ENCODE results near the gene COQ7.

Gene COQ7

DNA sequence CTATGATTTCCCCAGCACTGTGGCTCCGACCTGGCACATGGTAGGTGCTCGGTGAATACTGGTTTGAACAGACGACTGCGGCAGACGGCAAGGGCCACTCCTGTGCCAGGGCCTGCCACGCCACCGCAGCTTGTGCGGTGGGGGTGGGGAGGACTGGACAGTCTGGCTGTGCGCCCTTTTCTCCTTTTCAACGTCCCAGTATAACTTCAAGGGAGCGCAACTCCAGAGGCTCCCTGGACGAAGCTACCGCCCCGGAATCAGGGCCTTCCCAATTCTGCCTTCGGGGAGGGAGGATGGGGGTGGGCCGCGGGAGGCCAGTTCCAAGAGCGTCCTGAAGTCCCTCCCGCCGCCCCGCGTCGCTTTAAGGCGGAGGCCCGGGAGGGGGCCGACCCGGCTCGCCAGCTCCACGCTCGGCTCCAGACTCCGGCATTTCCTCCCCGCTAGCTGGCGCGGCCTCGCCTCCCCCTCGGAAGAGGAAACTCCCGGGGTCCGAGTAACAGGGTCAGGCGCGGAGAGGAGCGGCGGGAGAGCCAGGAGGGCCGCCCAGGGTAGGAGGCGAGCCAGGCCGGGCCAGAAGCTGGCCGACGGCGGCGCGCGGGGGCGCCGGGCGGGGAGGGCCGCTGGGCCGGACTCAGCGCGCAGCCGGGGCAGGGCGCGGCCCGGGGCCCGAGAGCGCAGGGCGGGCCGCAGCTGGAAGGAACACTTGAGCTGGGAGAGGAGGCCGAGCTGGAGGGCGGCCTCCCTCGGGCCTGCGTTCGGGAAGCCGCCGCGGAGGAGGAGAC, 46.4 kb downstream of the COQ7 start, which contains the start of gene ITPRIPL2:
Gene ITPRIPL2, plus strand, starts transcription at position 388 of the 782 bp plus-strand sequence. CDS start 498 bp downstream, outside the sequence.
- DNase-seq = no peak

DNA sequence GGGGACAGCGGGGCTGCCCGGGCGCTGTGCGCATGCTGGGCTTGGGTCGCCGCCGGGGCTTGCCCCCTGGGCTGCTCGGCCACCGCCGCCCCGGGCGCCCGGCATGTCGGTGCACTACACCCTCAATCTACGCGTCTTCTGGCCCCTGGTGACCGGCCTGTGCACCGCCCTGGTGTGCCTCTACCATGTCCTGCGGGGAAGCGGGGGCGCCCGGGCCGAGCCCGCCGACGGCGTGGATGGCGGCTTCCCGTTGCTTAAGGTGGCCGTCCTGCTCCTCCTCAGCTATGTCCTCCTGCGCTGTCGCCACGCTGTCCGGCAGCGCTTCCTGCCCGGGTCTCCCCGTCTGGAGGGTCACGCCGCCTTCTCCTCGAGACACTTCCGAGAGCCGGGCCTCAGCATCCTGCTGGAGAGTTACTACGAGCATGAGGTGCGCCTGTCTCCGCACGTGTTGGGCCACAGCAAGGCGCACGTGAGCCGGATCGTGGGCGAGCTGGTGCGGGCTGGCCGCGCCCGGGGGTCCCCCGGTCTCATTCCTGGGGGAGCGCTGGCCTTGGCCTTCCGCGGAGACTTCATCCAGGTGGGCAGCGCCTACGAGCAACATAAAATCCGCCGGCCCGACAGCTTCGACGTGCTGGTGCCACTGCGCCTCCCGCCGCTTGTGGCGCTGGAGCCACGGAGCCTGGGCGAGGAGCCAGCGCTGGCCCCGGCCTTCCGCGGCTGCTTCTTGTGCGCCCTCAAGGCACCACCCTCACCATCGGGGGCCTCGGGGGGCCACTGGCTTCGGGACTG, 47.1 kb downstream of the COQ7 start:
- no peak for DNase-seq

DNA sequence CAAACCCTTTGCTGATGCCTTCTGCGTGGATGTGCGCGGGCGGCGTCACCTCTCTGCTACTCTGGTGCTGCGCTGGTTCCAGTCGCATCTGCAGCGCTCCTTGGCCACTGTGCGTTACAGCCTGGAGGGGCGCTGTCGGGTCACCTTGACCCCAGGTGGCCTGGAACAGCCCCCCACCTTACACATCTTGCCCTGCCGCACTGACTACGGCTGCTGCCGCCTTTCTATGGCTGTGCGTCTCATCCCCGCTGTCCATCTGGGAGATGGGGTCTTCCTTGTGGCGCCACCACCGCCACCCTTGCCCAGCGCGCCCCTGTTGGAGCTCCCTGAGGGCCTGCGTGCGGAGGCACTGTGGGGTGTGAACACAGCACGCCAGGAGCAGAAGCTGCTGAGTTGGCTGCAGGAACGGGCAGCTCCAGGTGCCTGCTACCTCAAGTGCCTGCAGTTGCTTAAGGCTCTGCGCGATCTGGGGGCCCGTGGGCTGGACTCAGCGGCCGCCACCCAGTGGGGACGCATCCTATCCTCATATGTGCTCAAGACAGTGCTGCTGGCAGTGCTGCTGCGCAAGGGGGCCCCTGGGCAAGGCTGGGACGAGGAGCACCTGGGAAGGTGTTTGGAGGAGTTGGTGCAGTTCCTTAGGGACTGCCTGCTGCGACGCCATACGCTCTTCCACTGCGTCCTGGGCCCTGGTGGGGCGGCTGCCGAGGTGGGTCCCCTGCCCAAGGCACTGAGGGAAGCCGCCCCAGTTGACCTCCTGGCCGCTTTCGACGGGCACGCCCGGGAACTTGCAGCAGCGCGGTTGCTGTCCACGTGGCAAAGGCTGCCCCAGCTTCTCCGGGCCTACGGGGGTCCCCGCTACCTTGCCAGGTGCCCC, 48.0 kb downstream of the COQ7 start:
- no peak for DNase-seq

DNA sequence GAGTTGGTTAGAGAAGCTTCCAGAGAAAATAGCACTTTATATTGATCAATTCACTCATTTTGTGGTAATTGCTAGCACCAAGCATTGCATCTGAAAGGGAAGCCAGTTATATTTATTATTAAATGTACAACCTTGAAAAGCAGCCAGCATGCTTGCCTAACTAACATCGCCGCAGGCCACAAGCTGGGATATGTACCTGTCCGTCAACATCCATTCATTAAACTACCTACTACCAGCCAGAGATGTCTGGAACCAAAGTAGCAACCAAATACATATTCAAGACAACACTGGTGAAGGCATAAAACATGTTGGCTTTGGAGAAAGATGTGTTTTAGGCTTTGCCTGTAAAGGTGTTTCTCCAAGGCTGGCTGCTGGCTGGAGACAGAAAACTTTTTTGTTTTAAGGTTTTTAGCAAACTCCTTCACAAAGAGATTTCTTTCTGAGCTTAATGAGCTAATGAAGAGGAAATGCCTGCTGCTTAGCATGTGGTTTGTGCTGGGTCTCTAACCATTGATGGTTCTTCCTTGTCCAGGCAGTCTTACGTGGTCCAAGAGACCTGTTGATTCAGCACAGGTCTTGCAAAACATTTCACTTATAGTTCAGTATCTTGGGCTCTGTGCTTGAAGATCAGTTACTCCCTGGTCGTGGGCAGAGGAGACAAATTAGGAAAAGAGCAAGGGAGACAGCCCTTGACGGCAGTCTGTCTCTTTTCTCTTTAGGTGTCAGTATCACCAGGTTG, 49.5 kb downstream of the COQ7 start:
- DNase-seq = no peak

DNA sequence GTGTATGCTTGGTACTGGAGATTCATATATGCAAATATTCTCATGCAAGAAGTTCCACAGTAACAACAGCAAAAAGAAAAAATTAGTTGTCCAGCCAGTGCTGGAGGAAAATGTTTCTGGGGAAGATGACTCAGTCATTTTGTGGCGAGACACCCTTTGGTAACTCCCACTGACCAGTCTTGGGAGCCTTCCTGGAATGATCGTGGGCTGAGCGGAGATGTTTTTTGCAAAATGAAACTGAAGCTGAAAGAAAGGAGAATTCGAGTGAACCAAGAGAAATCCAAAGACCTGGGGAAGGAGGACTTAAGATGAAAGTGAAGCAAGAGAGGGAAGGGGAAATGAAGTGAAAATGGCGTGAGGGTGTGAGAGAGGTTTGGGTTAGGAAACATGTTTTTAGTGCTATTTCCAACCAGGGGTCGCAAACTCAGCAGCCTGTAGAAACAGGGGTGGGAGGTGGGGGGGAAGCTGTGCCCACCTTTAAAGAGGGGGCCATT, 51.6 kb downstream of the COQ7 start:
- DNase-seq = no peak

DNA sequence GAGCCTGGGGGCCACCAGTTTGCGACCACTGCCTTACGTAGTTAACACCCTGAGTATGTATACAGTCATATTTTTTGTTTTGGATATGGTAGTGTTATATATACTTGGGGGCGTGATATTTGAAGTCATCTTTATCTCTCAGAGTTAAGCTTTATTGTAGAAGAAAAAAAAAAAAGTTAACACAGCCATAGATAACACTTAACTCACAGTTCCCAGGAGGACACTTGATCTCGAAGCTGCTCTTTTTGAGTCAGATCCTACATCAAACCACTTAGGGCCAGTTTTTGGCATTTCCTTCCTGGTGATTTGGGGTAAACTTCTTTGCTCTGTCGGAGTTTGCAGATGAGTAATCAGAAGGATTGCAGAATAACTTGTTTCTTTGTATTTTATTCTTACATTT, 52.1 kb downstream of the COQ7 start:
- no peak for DNase-seq

DNA sequence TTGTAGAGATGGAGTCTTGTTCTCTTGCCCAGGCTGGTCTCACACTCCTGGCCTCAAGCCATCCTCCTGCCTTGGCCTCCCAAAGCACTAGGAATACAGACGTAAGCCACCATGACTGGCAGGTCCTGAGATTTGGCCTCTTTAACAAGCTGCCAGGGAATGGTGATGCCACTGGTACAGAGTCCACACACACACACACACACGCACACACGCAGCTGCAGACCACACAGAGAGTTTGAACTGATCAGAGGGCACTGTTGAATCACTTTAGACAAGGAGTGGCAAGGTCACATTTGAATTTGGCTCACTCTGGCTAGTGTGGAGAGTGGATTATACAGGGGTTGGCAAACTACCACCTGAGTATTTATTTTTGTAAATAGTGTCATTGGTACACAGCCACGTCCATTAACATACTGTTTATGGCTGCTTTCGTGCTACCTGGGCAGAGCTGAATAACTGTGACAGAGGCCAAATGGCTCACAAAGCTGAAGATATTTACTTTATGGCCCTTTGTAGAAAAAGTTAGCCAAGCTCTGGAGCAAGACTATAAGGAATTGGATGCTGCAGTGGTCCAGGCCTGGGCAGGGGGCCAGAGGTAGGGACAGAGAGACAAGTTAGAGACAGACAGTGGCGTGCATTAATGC, 56.2 kb downstream of the COQ7 start:
- no peak for DNase-seq

DNA sequence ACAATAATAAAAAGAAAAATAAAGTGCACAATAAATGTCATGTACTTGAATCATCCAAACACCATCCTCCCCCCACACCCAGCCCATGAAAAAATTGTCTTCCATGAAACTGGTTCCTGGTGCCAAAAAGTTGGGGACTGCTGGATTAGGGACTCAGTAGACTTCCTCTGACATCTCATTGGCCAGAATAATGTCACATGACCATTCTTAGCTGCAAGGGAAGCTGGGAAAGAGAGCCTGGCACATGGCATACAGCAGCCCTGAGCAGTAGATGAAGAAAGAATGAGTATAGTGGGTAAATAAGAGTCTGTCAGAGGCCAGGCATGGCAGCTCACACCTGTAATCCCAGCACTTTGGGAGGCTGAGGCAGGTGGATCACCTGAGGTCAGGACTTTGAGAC, 58.9 kb downstream of the COQ7 start:
- no peak for DNase-seq

DNA sequence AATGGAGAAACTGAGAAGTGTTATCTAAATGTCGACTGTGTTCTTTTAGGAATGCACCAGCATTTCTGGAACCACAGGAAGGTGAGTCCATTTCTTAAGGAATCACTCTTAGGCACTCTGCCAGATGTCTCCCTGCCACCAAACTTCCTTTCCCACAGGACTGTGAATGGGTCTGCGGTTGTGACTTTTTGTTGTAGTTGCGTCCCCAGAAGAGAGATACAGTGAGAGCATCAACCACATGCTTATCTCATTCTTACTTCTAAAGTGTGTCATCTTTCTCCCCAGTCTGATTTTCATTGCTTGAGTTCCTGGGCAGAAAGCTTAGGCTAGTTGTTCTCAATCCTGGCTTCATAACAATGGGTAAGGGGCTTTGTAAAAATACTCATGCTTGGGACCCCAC, 59.8 kb downstream of the COQ7 start:
- no peak for DNase-seq

DNA sequence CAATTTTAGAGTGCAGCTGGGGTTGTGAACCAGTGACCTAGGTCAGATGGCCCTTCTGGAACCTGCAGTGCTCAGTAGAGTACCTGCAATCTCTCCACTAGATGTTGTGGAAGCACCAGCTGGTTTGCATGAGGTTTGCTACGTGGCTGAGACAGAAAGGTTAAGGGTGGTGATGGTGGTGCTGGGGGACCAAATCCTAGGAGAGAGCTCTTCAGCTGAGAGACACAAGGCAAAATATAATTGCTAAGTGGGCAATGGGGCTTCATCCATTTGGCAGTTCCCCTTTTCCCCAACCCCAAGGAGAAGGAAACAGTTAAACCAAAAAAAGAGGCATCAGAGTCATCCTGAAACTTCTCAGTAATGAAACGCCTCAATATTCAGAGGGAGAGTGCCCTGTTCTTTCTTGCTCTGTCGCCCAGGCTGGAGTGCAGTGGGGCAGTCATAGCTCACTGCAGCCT, 60.3 kb downstream of the COQ7 start:
- no peak for DNase-seq

DNA sequence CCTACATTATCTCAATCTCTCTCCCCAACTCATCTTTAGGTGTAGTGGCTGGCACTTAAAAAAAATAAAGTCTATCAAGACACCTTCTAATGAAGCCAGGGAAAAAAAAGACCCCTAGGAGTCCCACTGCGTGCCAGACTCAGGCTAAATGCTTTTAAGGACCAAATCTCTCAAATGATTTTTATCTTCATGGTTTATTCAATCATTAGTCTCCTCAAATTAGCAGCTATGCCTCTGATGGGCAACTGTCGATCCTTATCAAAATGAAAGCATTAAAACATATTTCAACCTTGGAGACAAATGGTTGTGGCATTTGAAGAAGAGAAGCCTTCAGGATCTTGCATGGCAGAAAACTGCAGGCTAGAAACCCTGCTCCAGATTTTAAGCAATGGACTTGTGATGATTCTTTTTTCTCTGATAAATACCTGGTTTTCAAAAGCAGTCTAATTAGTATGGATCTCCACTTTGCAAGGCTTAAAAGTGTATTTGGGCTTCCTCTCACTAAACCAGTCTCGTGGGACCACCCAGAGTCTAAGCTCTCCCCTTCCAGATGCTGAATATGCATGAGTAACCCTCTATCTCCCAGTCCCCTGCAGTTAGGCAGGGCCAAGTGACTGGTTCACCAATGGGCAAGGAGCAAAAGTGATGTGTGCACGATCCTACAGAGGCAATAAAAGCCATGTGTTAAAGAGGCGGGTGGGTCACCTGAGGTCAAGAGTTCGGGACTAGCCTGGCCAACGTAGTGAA, 61.2 kb downstream of the COQ7 start:
- no peak for DNase-seq
